CD14-positive monocyte (primary cell): ENCODE data around the gene ZBTB44. TPM values are rescaled to one million over a fixed set of nuclear protein-coding genes. Genes with fewer than 3 reads are reported as not detected.
A peak's percentile ranks its signal among the peaks of the same experiment; 100 is the strongest.

Source experiments
- DNase-seq, 3 donors: peaks; one replicate each; pipeline ENCODE4 v3.0.0-alpha.2; 2011 to 2022
- H2AFZ ChIP-seq: 2 replicates; pipeline ENCODE4 v1.6.0; 2012; ENCODE audit warnings: mild to moderate bottlenecking, low read depth, low read length, inconsistent platforms; ENCODE audit not compliant: insufficient read depth, poor library complexity, severe bottlenecking
- H3K27ac ChIP-seq, 2 donors: 1 replicate in 1 of 2; 2 replicates in 1 of 2; pipeline ENCODE4 v1.5.1; 2012 to 2013; ENCODE audit warnings: low read length in 2 of 2, control low read depth in 1 of 2, inconsistent platforms in 1 of 2, low read depth in 1 of 2, mild to moderate bottlenecking in 1 of 2
- H3K27me3 ChIP-seq, 2 donors: one replicate each; pipeline versions ENCODE4 v1.6.0 to v1.6.1; 2011 to 2013; ENCODE audit warnings: low read length in 2 of 2; ENCODE audit not compliant: control insufficient read depth in 2 of 2, insufficient read depth in 2 of 2
- H3K36me3 ChIP-seq, 2 donors: replicated peaks in 1 of 2; 1 replicate in 1 of 2; 2 replicates in 1 of 2; pipeline versions ENCODE4 v1.5.1 to v1.6.1; 2012 to 2013; ENCODE audit warnings: low read length in 2 of 2, control low read depth in 1 of 2, inconsistent platforms in 1 of 2, mild to moderate bottlenecking in 1 of 2; ENCODE audit not compliant: insufficient read depth in 2 of 2, control insufficient read depth in 1 of 2
- H3K4me1 ChIP-seq, 2 donors: 1 replicate in 1 of 2; 2 replicates in 1 of 2; pipeline versions ENCODE4 v1.5.1 to v1.6.1; 2012 to 2013; ENCODE audit warnings: low read length in 2 of 2, control low read depth in 1 of 2, inconsistent platforms in 1 of 2, mild to moderate bottlenecking in 1 of 2, moderate library complexity in 1 of 2; ENCODE audit not compliant: insufficient read depth in 2 of 2, control insufficient read depth in 1 of 2
- H3K4me2 ChIP-seq: replicated peaks from 2 replicates; pipeline ENCODE3; 2012; ENCODE audit warnings: low read length, moderate library complexity, mild to moderate bottlenecking; ENCODE audit not compliant: poor library complexity, severe bottlenecking; ENCODE audit errors: extremely low read depth
- H3K4me3 ChIP-seq, 3 experiments: fragments of 200-600 bp in 1 of 3; sonication (generic) in 1 of 3; replicated peaks in 1 of 3; 1 replicate in 2 of 3; 2 replicates in 1 of 3; pipeline ENCODE4 v1.5.1; 2011 to 2013; ENCODE audit warnings: low read length in 3 of 3, mild to moderate bottlenecking in 3 of 3, control low read depth in 2 of 3, low read depth in 2 of 3, inconsistent platforms in 1 of 3, moderate library complexity in 1 of 3
- H3K79me2 ChIP-seq: 2 replicates; pipeline ENCODE4 v1.6.0; 2012; ENCODE audit warnings: mild to moderate bottlenecking, control low read depth, inconsistent platforms, low read length, moderate library complexity; ENCODE audit not compliant: insufficient read depth
- H3K9ac ChIP-seq: 2 replicates; pipeline ENCODE4 v1.6.0; 2017; ENCODE audit warnings: low read length, mild to moderate bottlenecking; ENCODE audit not compliant: insufficient read depth, poor library complexity, severe bottlenecking
- H3K9me3 ChIP-seq, 2 donors: replicated peaks in 1 of 2; 1 replicate in 1 of 2; 2 replicates in 1 of 2; pipeline versions ENCODE4 v1.5.1 to v1.6.1; 2012 to 2013; ENCODE audit warnings: low read length in 2 of 2, control low read depth in 1 of 2; ENCODE audit not compliant: control insufficient read depth in 1 of 2, insufficient read depth in 1 of 2
- H4K20me1 ChIP-seq: 2 replicates; pipeline ENCODE4 v1.6.0; 2012; ENCODE audit warnings: mild to moderate bottlenecking, low read length, control low read depth, moderate library complexity; ENCODE audit not compliant: insufficient read depth
- H3K27ac Mint-ChIP-seq, 7 donors: one replicate each; pipeline ENCODE4 v1.8.0; 2020; ENCODE audit warnings: mild to moderate bottlenecking in 7 of 7, mixed read lengths in 7 of 7, moderate library complexity in 6 of 7, inconsistent platforms in 2 of 7
- H3K27me3 Mint-ChIP-seq, 3 donors: one replicate each; pipeline ENCODE4 v1.8.0; 2021 to 2022; ENCODE audit warnings: low read depth in 3 of 3, mild to moderate bottlenecking in 3 of 3, mixed read lengths in 3 of 3, moderate library complexity in 3 of 3, inconsistent platforms in 1 of 3
- H3K36me3 Mint-ChIP-seq, 2 donors: one replicate each; pipeline ENCODE4 v1.8.0; 2020; ENCODE audit warnings: mixed read lengths in 2 of 2, inconsistent platforms in 1 of 2, mild to moderate bottlenecking in 1 of 2
- H3K4me1 Mint-ChIP-seq: one replicate; pipeline ENCODE4 v1.8.0; 2020; ENCODE audit warnings: mild to moderate bottlenecking, mixed read lengths
- H3K4me3 Mint-ChIP-seq, 2 donors: one replicate each; pipeline ENCODE4 v1.8.0; 2020; ENCODE audit warnings: mild to moderate bottlenecking in 2 of 2, mixed read lengths in 2 of 2, moderate library complexity in 1 of 2
- H3K9me3 Mint-ChIP-seq, 7 donors: one replicate each; pipeline ENCODE4 v1.8.0; 2020 to 2022; ENCODE audit warnings: mixed read lengths in 7 of 7, mild to moderate bottlenecking in 6 of 7, moderate library complexity in 6 of 7, inconsistent platforms in 2 of 7
- CTCF ChIP-seq: fragments of 200-600 bp; IDR thresholded peaks from one replicate; pipeline ENCODE4 v1.8.0; 2022; ENCODE audit warnings: antibody characterized with exemption, mild to moderate bottlenecking
- WGBS: methylation state at CpG from one replicate; pipeline ENCODE4 v1.1.5; 2013; ENCODE audit warnings: missing lambda C conversion rate; ENCODE audit not compliant: insufficient coverage; 5-methylcytosine and 5-hydroxymethylcytosine counted together
- intact Hi-C, 2 donors: fragments of 100-400 bp; cut with micrococcal nuclease; formaldehyde crosslinking; loops; one replicate each; pipeline versions ENCODE4 v1.15.0 to v1.15.1; 2023
- polyA plus RNA-seq, 3 donors: library from polyadenylated mRNA; depleted of rRNA in 1 of 3; unstranded in 2 of 3; stranded (reverse) in 1 of 3; fragments of 300-500 nt in 2 of 3; fragments of >200 nt in 1 of 3; fragmentation: Illumina TruSeq in 2 of 3; gene quantifications; 1 replicate in 2 of 3; 2 replicates in 1 of 3; pipeline ENCODE4 v1.2.3, GENCODE V29; 2012 to 2021

The ZBTB44 gene
- polyA plus RNA-seq, 3 donors = 2.4 to 21.3 (median 2.7) TPM

- intact Hi-C loops = no loop called here
- Histone ChIP-seq H3K79me2 (no peaks in the 10 kb centered on the region), H3K36me3 (peaks cover 58 to 74% of the 10 kb centered on the region in 2 donors), H3K9me3 (peaks cover 0 to 2% of the 10 kb centered on the region in 2 donors), H2AFZ (no peak overlapping the region), H4K20me1 (no peaks in the 10 kb centered on the region), H3K27me3 (no peaks in the 10 kb centered on the region), H3K9ac (no peak overlapping the region), H3K27ac (no peak overlapping the region), H3K4me2 (no peak overlapping the region), H3K4me3 (no peak overlapping the region), H3K4me1 (peaks cover 18 to 23% of the 10 kb centered on the region in 2 donors)
- no peak overlapping the region for H3K27ac Mint-ChIP-seq
- peaks cover 29% of the 10 kb centered on the region for H3K4me1 Mint-ChIP-seq
- peaks cover 0 to 8% (median 7%) of the 10 kb centered on the region in 3 donors for H3K27me3 Mint-ChIP-seq
- peaks cover 0 to 6% (median 0%) of the 10 kb centered on the region in 7 donors for H3K9me3 Mint-ChIP-seq
- no peak overlapping the region for H3K4me3 Mint-ChIP-seq
- DNase-seq = no peak
- 90% methylated on average over 11 of the region's 12 CpGs for WGBS
- TF ChIP-seq CTCF = no peak
- peaks cover 74 to 89% of the 10 kb centered on the region in 2 donors for H3K36me3 Mint-ChIP-seq
Observed at GRCh38 chr11:130199792-130200191, 114.9 kb downstream of the ZBTB44 start.

- Histone ChIP-seq H3K79me2 (no peaks in the 10 kb centered on the region), H4K20me1 (no peaks in the 10 kb centered on the region), H3K36me3 (peaks cover 63 to 74% of the 10 kb centered on the region in 2 donors), H3K9me3 (peaks cover 0 to 2% of the 10 kb centered on the region in 2 donors), H3K4me1 (peaks cover 18 to 23% of the 10 kb centered on the region in 2 donors), H3K9ac (no peak overlapping the region), H3K4me2 (no peak overlapping the region), H3K27ac (no peak overlapping the region), H3K4me3 (no peak overlapping the region), H2AFZ (no peak overlapping the region), H3K27me3 (no peaks in the 10 kb centered on the region)
- 97% methylated on average over 14 of the region's 15 CpGs for WGBS
- peak overlapping the region in 1 of 7 donors; percentile 21 for H3K27ac Mint-ChIP-seq
- intact Hi-C loops = no loop called here
- DNase-seq = no peak
- no peak for TF ChIP-seq CTCF
- peaks cover 0 to 5% (median 3%) of the 10 kb centered on the region in 3 donors for H3K27me3 Mint-ChIP-seq
- no peak overlapping the region for H3K4me3 Mint-ChIP-seq
- H3K36me3 Mint-ChIP-seq = peaks cover 73 to 89% of the 10 kb centered on the region in 2 donors
- peaks cover 0 to 6% (median 0%) of the 10 kb centered on the region in 7 donors for H3K9me3 Mint-ChIP-seq
- peaks cover 29% of the 10 kb centered on the region for H3K4me1 Mint-ChIP-seq
Observed at GRCh38 chr11:130198964-130199363, 115.8 kb downstream of the ZBTB44 start.
